Measurements from ENCODE around the gene TSHR. TPM values are rescaled to one million over a fixed set of nuclear protein-coding genes. Genes with fewer than 3 reads are reported as not detected.

The TSHR gene
- total RNA-seq, 1 donor from 2014 or later = not detected

- ATAC-seq (ENCODE audit: poor library complexity) (no peak), DNase-seq (no peak)
- intact Hi-C loops (cut with DNase I) = no loop called here
Observed at GRCh38 chr14:81153187-81153586, 197.8 kb downstream of the TSHR start.

DNA sequence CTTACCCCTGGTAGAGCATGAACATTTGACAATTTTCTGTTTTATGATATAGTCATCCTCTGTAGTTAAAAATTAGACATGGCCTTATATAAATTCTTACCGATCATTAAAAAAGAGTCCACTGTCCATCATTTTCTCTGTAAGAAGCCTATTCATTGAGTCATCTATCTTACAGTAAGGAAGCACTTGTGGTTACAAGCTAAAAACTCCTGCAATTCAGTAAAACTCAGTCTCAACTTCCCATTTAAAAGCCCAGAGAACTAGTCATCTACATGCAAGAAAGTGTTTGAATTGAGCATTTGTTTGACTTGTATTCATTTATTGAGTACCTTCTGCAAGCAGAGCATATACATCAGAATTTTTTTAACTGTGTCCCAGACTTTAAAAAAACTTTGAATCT, 202.0 kb downstream of the TSHR start:
- DNase-seq = no peak
- intact Hi-C loops (cut with DNase I) = no loop called here
- ATAC-seq (ENCODE audit: poor library complexity) = no peak

GRCh38 chr14:81161088-81161487, 205.7 kb downstream of the TSHR start:
- ATAC-seq (ENCODE audit: poor library complexity) (no peak), DNase-seq (no peak)
- intact Hi-C loops (cut with DNase I) = loop anchor here (10.0 kb wide), 1 partner anchor 166 kb away; no protein-coding TSS in a partner anchor

DNA sequence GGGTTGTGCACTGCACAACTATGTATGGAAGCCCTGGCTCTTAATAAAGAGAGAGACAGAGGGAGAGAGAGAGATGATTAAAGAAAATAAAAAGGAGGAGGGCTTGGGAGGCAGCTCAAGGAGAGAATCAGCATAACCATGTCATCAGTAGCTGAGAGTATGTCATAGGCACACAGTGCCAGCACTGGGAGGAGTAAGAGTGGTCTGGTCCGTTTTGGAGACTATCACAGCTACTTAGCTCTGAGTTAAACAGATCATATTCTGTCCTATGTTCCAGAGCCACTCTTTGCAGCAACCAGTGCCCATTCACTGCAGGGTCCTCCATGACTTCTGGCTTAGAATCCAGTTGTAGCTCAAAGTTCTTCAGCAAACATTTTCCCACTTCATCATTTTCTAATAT, 206.3 kb downstream of the TSHR start:
- DNase-seq (no peak), ATAC-seq (ENCODE audit: poor library complexity) (no peak)
- intact Hi-C loops (cut with DNase I) = loop anchor here (10.0 kb wide), 1 partner anchor 167 kb away; no protein-coding TSS in a partner anchor

GRCh38 chr14:81162941-81163340, 207.5 kb downstream of the TSHR start:
- intact Hi-C loops (cut with DNase I) = loop anchor here (10.0 kb wide), 1 partner anchor 168 kb away; no protein-coding TSS in a partner anchor
- DNase-seq = no peak
- no peak for ATAC-seq (ENCODE audit: poor library complexity)

GRCh38 chr14:81164167-81164774, 208.8 kb downstream of the TSHR start:
- ATAC-seq (ENCODE audit: poor library complexity) = peak; percentile 84
- intact Hi-C loops (cut with DNase I) = loop anchor here (10.0 kb wide), 1 partner anchor 169 kb away; no protein-coding TSS in a partner anchor
- DNase-seq = no peak

DNA sequence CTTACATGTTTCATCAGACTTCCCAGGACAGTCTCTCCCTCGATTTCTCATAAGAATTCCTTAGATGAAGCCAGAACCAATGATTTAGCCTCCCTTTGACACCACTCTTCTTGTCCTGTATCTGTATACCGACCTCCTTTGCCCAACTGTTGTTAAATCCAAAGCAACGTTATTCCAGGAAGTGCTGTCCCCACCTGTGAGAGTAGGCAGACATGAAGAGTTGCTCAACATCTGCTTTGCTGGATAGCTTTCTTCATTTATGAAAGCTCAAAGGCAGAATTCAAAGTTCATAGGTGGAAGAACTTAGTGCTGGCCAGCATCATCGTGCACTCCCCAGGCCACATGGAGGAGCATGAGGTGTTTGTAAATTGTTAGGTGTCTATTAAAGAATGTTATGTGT, 209.8 kb downstream of the TSHR start:
- ATAC-seq (ENCODE audit: poor library complexity) (no peak), DNase-seq (no peak)
- intact Hi-C loops (cut with DNase I) = loop anchor here (10.0 kb wide), 1 partner anchor 170 kb away; no protein-coding TSS in a partner anchor

- DNase-seq (no peak), ATAC-seq (ENCODE audit: poor library complexity) (no peak)
- intact Hi-C loops (cut with DNase I) = loop anchor here (10.0 kb wide), 1 partner anchor 171 kb away; no protein-coding TSS in a partner anchor
Observed at GRCh38 chr14:81166121-81166520, 210.7 kb downstream of the TSHR start.

DNA sequence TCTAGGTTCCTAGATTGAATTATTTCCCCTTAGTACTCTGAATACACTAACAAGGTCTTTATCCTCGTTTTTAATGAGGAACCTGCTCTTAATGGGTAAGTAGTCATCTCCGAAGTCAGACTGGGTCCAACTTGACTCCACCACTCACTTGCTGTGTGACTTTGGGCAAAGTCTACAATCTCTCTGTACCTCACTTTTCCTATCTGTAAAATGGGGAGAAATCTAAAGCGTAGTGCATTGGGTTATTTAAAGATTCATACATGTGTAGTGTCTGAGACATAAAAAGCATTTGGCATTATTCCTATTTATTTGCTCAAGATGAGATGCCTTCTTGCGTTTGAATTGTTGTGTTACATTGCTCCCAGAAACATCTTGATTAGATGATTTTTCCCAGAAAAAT, 213.8 kb downstream of the TSHR start:
- DNase-seq (no peak), ATAC-seq (ENCODE audit: poor library complexity) (no peak)
- intact Hi-C loops (cut with DNase I) = loop anchor here (10.0 kb wide), 1 partner anchor 174 kb away; no protein-coding TSS in a partner anchor

DNA sequence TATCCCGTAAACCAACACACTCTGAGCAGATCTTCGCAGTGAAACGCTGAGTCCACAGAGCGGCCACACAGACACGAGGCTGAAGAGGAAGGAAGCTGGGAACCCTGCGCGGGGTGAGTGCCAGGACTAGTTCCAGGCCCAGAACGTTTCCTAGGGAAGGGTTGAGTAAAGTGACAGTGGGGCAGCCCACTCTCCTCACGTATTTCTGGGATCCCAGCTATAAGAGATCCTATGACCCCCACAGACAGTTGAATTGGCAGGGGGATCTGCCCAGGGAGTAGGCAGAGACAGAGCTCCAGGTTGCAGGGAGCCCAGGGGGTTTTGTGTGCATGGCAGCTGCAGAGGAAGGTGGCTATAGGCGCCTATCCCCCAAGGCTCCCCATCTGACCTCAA, 214.3 kb downstream of the TSHR start:
- DNase-seq = peak; percentile 85
- ATAC-seq (ENCODE audit: poor library complexity) = peak; percentile 82
- intact Hi-C loops (cut with DNase I) = loop anchor here (10.0 kb wide), 2 partner anchors 175 to 215 kb away; partner anchors contain the start of gene TSHR

GRCh38 chr14:81170104-81170828, 214.8 kb downstream of the TSHR start:
- intact Hi-C loops (cut with DNase I) = loop anchor here (10.0 kb wide), 1 partner anchor 215 kb away; the partner anchor contains the start of gene TSHR
- ATAC-seq (ENCODE audit: poor library complexity) (peak; percentile 100), DNase-seq (peak; percentile 97)

- intact Hi-C loops (cut with DNase I) = loop anchor here (10.0 kb wide), 1 partner anchor 216 kb away; the partner anchor contains the start of gene TSHR
- ATAC-seq (ENCODE audit: poor library complexity) = no peak
Observed at GRCh38 chr14:81170829-81171195, 215.4 kb downstream of the TSHR start.

DNA sequence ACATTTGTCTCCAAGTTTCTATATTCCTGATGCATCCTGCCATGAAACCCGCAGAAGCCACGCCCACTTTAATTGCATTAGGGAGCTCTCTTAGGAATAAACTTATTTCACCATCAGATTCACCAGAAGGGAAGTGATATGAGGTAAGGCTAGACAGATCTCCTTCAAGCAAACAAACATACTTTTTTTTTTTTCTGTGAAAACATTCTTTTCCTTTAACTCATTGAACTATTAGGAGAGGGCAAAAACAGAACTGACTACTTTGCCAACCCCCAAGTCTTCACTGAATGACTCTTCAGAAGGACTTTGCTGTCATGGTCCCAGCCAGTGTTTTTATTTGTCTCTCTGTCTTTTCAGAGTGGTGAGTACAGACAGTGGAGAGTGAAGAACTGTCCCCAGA, 216.9 kb downstream of the TSHR start:
- no peak for DNase-seq
- intact Hi-C loops (cut with DNase I) = loop anchor here (10.0 kb wide), 1 partner anchor 218 kb away; the partner anchor contains the start of gene TSHR
- no peak for ATAC-seq (ENCODE audit: poor library complexity)

More at GRCh38 chr14:81170829-81171195, 215.4 kb downstream of the TSHR start:
- DNase-seq = no peak

GRCh38 chr14:81172881-81173280, 217.5 kb downstream of the TSHR start:
- intact Hi-C loops (cut with DNase I) = loop anchor here (10.0 kb wide), 1 partner anchor 218 kb away; the partner anchor contains the start of gene TSHR
- DNase-seq (no peak), ATAC-seq (ENCODE audit: poor library complexity) (no peak)

DNA sequence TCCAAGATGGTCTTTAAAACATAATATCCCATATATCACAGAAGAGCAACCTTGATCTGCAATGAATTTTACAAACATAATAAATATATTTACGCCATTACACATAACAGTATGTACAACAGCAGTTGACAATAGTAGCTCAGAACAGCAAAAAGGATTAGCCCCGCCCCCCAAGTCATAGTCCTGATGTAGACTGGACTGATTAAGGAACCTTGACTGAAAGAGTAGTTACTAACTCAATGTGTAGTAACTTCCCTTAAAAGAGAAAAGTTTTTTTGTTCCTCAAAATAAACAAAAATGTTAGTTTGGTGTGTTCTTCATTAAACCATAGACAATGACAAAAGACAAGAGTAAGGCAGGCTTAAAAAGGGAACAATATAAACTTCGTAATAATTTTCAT, 220.8 kb downstream of the TSHR start:
- DNase-seq (peak; percentile 54), ATAC-seq (ENCODE audit: poor library complexity) (peak; percentile 59)
- intact Hi-C loops (cut with DNase I) = loop anchor here (10.0 kb wide), 1 partner anchor 221 kb away; the partner anchor contains the start of gene TSHR

GRCh38 chr14:81177225-81177624, 221.8 kb downstream of the TSHR start:
- DNase-seq (no peak), ATAC-seq (ENCODE audit: poor library complexity) (no peak)
- intact Hi-C loops (cut with DNase I) = loop anchor here (10.0 kb wide), 1 partner anchor 222 kb away; the partner anchor contains the start of gene TSHR

DNA sequence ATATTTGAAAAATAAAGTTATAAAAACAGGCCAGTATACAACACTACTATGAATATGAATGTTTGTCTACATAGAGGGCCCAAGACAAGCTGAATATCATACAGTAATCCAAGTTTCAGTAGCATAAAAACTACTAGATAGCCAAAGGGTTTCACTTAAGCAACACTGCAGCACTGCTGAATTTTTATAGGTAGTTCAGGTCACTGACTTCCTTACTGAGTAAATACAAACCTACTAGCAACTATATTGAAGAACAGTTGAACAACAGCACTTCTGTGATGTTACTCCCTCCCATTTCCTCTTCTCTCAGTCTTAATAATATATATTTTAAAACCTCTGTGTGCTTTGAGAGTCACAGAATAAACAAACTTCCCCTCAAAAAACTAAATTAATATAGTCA, 222.6 kb downstream of the TSHR start:
- ATAC-seq (ENCODE audit: poor library complexity) = no peak
- intact Hi-C loops (cut with DNase I) = loop anchor here (10.0 kb wide), 1 partner anchor 223 kb away; the partner anchor contains the start of gene TSHR
- no peak for DNase-seq

GRCh38 chr14:81179631-81180030, 224.2 kb downstream of the TSHR start:
- intact Hi-C loops (cut with DNase I) = loop anchor here (10.0 kb wide), 1 partner anchor 225 kb away; the partner anchor contains the start of gene TSHR
- no peak for DNase-seq
- no peak for ATAC-seq (ENCODE audit: poor library complexity)

DNA sequence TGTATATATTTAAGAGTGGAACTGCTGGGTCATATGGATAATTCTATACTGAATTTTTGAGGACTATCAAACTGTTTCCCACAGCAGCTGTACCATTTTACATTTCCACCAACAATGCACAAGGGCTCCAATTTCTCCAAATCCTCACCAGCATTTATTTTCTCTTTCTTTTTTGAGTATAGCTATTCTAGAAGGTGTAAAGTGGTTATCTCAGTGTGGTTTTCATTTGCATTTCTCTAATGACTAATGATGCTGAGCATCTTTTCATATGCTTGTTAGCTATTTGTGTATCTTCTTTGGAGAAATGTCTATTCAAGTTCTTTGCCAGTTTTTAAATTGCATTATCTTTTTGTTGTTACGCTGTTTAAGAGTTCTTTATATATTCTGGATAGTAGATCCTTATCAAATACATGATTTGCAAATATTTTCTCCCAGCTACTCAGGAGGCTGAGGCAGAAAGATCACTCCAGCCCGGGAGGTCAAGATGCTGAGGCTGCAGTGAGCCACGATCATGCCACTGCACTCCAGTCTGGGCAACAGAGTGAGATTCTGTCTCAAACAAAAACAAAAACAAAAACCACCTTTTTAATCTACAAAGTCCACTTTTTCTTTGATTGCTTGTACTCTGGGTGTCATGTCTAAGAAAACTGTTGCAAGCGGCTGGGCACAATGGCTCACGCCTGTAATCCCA, 232.6 kb downstream of the TSHR start:
- DNase-seq = no peak
- ATAC-seq (ENCODE audit: poor library complexity) = no peak
- intact Hi-C loops (cut with DNase I) = no loop called here
